ENCODE data around the gene CUL2.

GRCh38 chr10:35092851-35093250, 2.7 kb upstream of the CUL2 start:
- no peak for TF ChIP-seq EP300 (IDR thresholded peaks at IDR 0.05)
- no peak for TF ChIP-seq POLR2A (IDR thresholded peaks at IDR 0.05)
- TF ChIP-seq CTCF (IDR thresholded peaks at IDR 0.05): no peak
